H1 (cell line): ENCODE data around the gene CHRNA3. TPM values are rescaled to one million over a fixed set of nuclear protein-coding genes. Genes with fewer than 3 reads are reported as not detected.

ENCODE experiments used
- CTCF ChIA-PET: fragments of 300-600 bp; sonication (Branson Sonifier 250); formaldehyde crosslinking; loops from one replicate; lab custom pipeline; 2021; ENCODE audit not compliant: partially characterized antibody; lab: Charles Lee
- POLR2A ChIA-PET: fragments of 300-600 bp; sonication (Branson Sonifier 250); formaldehyde crosslinking; loops from one replicate; lab custom pipeline; 2021; ENCODE audit warnings: inconsistent platforms; ENCODE audit not compliant: partially characterized antibody; lab: Charles Lee
- DNase-seq, 2 experiments: peaks; one replicate each; pipeline versions ENCODE4 v3.0.0 to v3.0.0-alpha.2; 2010 to 2022; ENCODE audit warnings: low spot score in 2 of 2, low read depth in 1 of 2, mixed read lengths in 1 of 2
- FAIRE-seq: peaks from 2 replicates; lab custom pipeline; 2011; peaks lifted over from hg19 to GRCh38; lab: Jason Lieb, UNC
- H2AFZ ChIP-seq: 2 replicates; pipeline ENCODE4 v1.8.1; 2012; ENCODE audit warnings: low read length, inconsistent platforms
- H2AK5ac ChIP-seq: 2 replicates; pipeline ENCODE4 v1.6.1; 2013; ENCODE audit warnings: low read depth, low read length
- H2BK120ac ChIP-seq: replicated peaks from 2 replicates; pipeline ENCODE3; 2013; ENCODE audit warnings: low read depth, low read length, inconsistent platforms
- H2BK12ac ChIP-seq: 2 replicates; pipeline ENCODE4 v1.6.1; 2013; ENCODE audit warnings: low read depth, low read length
- H2BK15ac ChIP-seq: 2 replicates; pipeline ENCODE4 v1.6.1; 2013; ENCODE audit warnings: low read length
- H2BK20ac ChIP-seq: 2 replicates; pipeline ENCODE4 v1.6.1; 2013; ENCODE audit warnings: low read length
- H2BK5ac ChIP-seq: 2 replicates; pipeline ENCODE4 v1.6.1; 2013; ENCODE audit warnings: low read depth, low read length
- H3K14ac ChIP-seq: 2 replicates; pipeline ENCODE4 v1.6.1; 2013; ENCODE audit warnings: inconsistent platforms; ENCODE audit not compliant: insufficient read length
- H3K18ac ChIP-seq: 2 replicates; pipeline ENCODE4 v1.6.1; 2013; ENCODE audit warnings: low read length; ENCODE audit errors: extremely low read depth
- H3K23ac ChIP-seq: 2 replicates; pipeline ENCODE4 v1.6.1; 2013; ENCODE audit warnings: inconsistent platforms; ENCODE audit not compliant: insufficient read length
- H3K23me2 ChIP-seq: 2 replicates; pipeline ENCODE4 v1.6.1; 2013; ENCODE audit warnings: low read depth, low read length
- H3K27ac ChIP-seq: 2 replicates; pipeline ENCODE4 v1.6.1; 2011; ENCODE audit warnings: low read depth, low read length, inconsistent platforms
- H3K27me3 ChIP-seq, 4 experiments: replicated peaks in 1 of 4; 1 replicate in 1 of 4; 2 replicates in 3 of 4; pipeline versions ENCODE4 v1.6.1 to v1.8.1; 2011 to 2013; ENCODE audit warnings: low read length in 3 of 4, mild to moderate bottlenecking in 3 of 4, inconsistent platforms in 2 of 4, mixed read lengths in 2 of 4, moderate library complexity in 1 of 4; ENCODE audit not compliant: control insufficient read depth in 3 of 4, insufficient read depth in 3 of 4; ENCODE audit errors: extremely low read depth in 1 of 4
- H3K36me3 ChIP-seq, 4 experiments: 2 replicates each; pipeline versions ENCODE4 v1.6.1 to v1.8.1; 2011 to 2013; ENCODE audit warnings: mild to moderate bottlenecking in 4 of 4, low read length in 3 of 4, moderate library complexity in 2 of 4, control low read depth in 1 of 4, inconsistent platforms in 1 of 4; ENCODE audit not compliant: insufficient read depth in 4 of 4, control insufficient read depth in 2 of 4
- H3K4ac ChIP-seq: replicated peaks from 2 replicates; pipeline ENCODE3; 2013; ENCODE audit warnings: low read length, low read depth, mixed read lengths, inconsistent platforms; ENCODE audit not compliant: insufficient read length
- H3K4me1 ChIP-seq, 4 experiments: replicated peaks in 1 of 4; 1 replicate in 1 of 4; 2 replicates in 3 of 4; pipeline versions ENCODE4 v1.6.1 to v1.8.1; 2011 to 2013; ENCODE audit warnings: low read length in 3 of 4, inconsistent platforms in 2 of 4, mixed read lengths in 1 of 4; ENCODE audit not compliant: insufficient read depth in 4 of 4, control insufficient read depth in 3 of 4
- H3K4me2 ChIP-seq, 2 experiments: 2 replicates each; pipeline versions ENCODE4 v1.6.1 to v1.8.1; 2011 to 2013; ENCODE audit warnings: low read depth in 2 of 2, low read length in 2 of 2, control low read depth in 1 of 2, inconsistent platforms in 1 of 2, mild to moderate bottlenecking in 1 of 2; ENCODE audit not compliant: insufficient read depth in 1 of 2
- H3K4me3 ChIP-seq, 4 experiments: fragments of 200-600, 300-600 bp in 1 of 4; sonication (generic), shearing (Covaris generic), sonication (Bioruptor Twin) in 1 of 4; 2 replicates each; pipeline versions ENCODE4 v1.5.1 to v1.8.1; 2011 to 2016; ENCODE audit warnings: low read length in 4 of 4, low read depth in 3 of 4, control low read depth in 2 of 4, inconsistent platforms in 2 of 4, mild to moderate bottlenecking in 2 of 4, mixed read lengths in 1 of 4, moderate library complexity in 1 of 4; ENCODE audit not compliant: insufficient read depth in 2 of 4; ENCODE audit errors: extremely low read depth in 1 of 4
- H3K56ac ChIP-seq: replicated peaks from 2 replicates; pipeline ENCODE3; 2013; ENCODE audit warnings: low read depth, mild to moderate bottlenecking, mixed read lengths, low read length, inconsistent platforms; ENCODE audit not compliant: insufficient read length
- H3K79me1 ChIP-seq: 2 replicates; pipeline ENCODE4 v1.6.1; 2013; ENCODE audit warnings: low read depth, low read length, control low read depth
- H3K79me2 ChIP-seq, 2 experiments: 2 replicates each; pipeline versions ENCODE4 v1.6.1 to v1.8.1; 2012 to 2013; ENCODE audit warnings: low read length in 2 of 2, mild to moderate bottlenecking in 2 of 2, inconsistent platforms in 1 of 2; ENCODE audit not compliant: insufficient read depth in 2 of 2, control insufficient read depth in 1 of 2
- H3K9ac ChIP-seq, 4 experiments: replicated peaks in 1 of 4; 1 replicate in 1 of 4; 2 replicates in 3 of 4; pipeline versions ENCODE4 v1.6.1 to v1.8.1; 2011 to 2013; ENCODE audit warnings: low read depth in 3 of 4, low read length in 3 of 4, control low read depth in 2 of 4, mild to moderate bottlenecking in 2 of 4, moderate library complexity in 2 of 4, inconsistent platforms in 1 of 4; ENCODE audit errors: extremely low read depth in 1 of 4
- H3K9me3 ChIP-seq, 2 experiments: 2 replicates each; pipeline versions ENCODE4 v1.6.1 to v1.8.1; 2012 to 2013; ENCODE audit warnings: mild to moderate bottlenecking in 2 of 2, moderate library complexity in 2 of 2, control low read depth in 1 of 2, inconsistent platforms in 1 of 2, low read depth in 1 of 2, low read length in 1 of 2, mixed read lengths in 1 of 2; ENCODE audit not compliant: insufficient read depth in 2 of 2
- H4K20me1 ChIP-seq, 2 experiments: replicated peaks in 1 of 2; 2 replicates each; pipeline versions ENCODE3 to v1.8.1; 2011 to 2013; ENCODE audit warnings: inconsistent platforms in 2 of 2, low read length in 2 of 2, mild to moderate bottlenecking in 1 of 2; ENCODE audit not compliant: insufficient read depth in 2 of 2, control insufficient read depth in 1 of 2
- H4K5ac ChIP-seq: 2 replicates; pipeline ENCODE4 v1.6.1; 2013; ENCODE audit warnings: low read length, low read depth, mixed read lengths, inconsistent platforms; ENCODE audit not compliant: insufficient read length
- H4K8ac ChIP-seq: 2 replicates; pipeline ENCODE4 v1.8.0; 2013; ENCODE audit warnings: mild to moderate bottlenecking, moderate library complexity, low read length, inconsistent platforms; ENCODE audit not compliant: insufficient read depth; ENCODE audit errors: extremely low read depth
- H4K91ac ChIP-seq: replicated peaks from 2 replicates; pipeline ENCODE3; 2013; ENCODE audit warnings: low read length, mixed read lengths, inconsistent platforms; ENCODE audit not compliant: insufficient read length
- E2F6 ChIP-seq: IDR thresholded peaks from 2 replicates; pipeline ENCODE4 v1.6.1; 2012; ENCODE audit warnings: inconsistent platforms
- JUN ChIP-seq: IDR thresholded peaks from 2 replicates; pipeline ENCODE4 v1.6.1; 2011; ENCODE audit warnings: low read depth, mild to moderate bottlenecking, improper control_type of control experiment, low read length
- YY1 ChIP-seq: IDR thresholded peaks from 2 replicates; pipeline ENCODE4 v1.6.1; 2011; ENCODE audit warnings: low read depth, mild to moderate bottlenecking, low read length
- WGBS, 2 experiments: shearing (Covaris generic) in 1 of 2; methylation state at CpG; one replicate each; pipeline versions ENCODE4 v1.1.6 to v1.1.7; 2013 to 2015; ENCODE audit warnings: low lambda C conversion rate in 2 of 2, mixed read lengths in 2 of 2, inconsistent platforms in 1 of 2, low coverage in 1 of 2, missing lambda C conversion rate in 1 of 2; ENCODE audit not compliant: insufficient replicate concordance in 2 of 2, insufficient coverage in 1 of 2, insufficient read length in 1 of 2; ENCODE audit errors: extremely low coverage in 1 of 2, missing lambda C conversion rate in 1 of 2; 5-methylcytosine and 5-hydroxymethylcytosine counted together
- polyA plus RNA-seq, 7 experiments: library from polyadenylated mRNA; depleted of rRNA in 3 of 7; stranded (reverse) in 5 of 7; unstranded in 2 of 7; fragments of >200 nt in 5 of 7; fragments of 200-250 nt in 2 of 7; gene quantifications; 1 replicate in 5 of 7; 2 replicates in 1 of 7; 4 replicates in 1 of 7; pipeline versions ENCODE4 v1.2.1 to v1.2.3, GENCODE V29; 2011 to 2013; ENCODE audit warnings: missing spikeins in 2 of 7, mixed read lengths in 2 of 7
- total RNA-seq: library from RNA; stranded (reverse); fragmentation: NEBNext Ultra II Directional; extraction: Animal tissue kit (Norgen Biotek cat#: 25700); gene quantifications from 2 replicates; pipeline ENCODE4 v1.2.1, GENCODE V29; 2021

The CHRNA3 gene
- total and polyA plus RNA-seq, 2 of the 8 experiments (the other 6 are each of a cell fraction or from before 2014, with no cell fraction given): 2.1 to 4.7 TPM

- Histone ChIP-seq H3K27ac (no peak overlapping the region), H4K8ac (no peak overlapping the region), H3K79me2 (no peaks in the 10 kb centered on the region), H3K14ac (no peak overlapping the region), H2AFZ (no peak overlapping the region), H3K79me1 (no peaks in the 10 kb centered on the region), H3K36me3 (peaks cover 0 to 3% (median 0%) of the 10 kb centered on the region in 4 experiments; a peak in 1 of 8 replicates), H3K23me2 (no peaks in the 10 kb centered on the region), H3K4ac (no peak overlapping the region), H3K9ac (no peak overlapping the region), H2BK120ac (no peak overlapping the region), H3K4me2 (no peak overlapping the region), H3K4me1 (no peaks in the 10 kb centered on the region), H2BK12ac (no peak overlapping the region), H4K5ac (no peak overlapping the region), H3K18ac (no peak overlapping the region), H3K56ac (no peak overlapping the region), H4K20me1 (no peaks in the 10 kb centered on the region), H3K9me3 (peaks cover 4 to 16% of the 10 kb centered on the region in 2 experiments; a peak in 1 of 4 replicates), H2BK20ac (no peak overlapping the region), H2BK5ac (no peak overlapping the region), H2BK15ac (no peak overlapping the region), H3K27me3 (no peaks in the 10 kb centered on the region), H3K4me3 (no peak overlapping the region), H2AK5ac (no peak overlapping the region), H3K23ac (no peak overlapping the region), H4K91ac (no peak overlapping the region)
- POLR2A ChIA-PET: no interaction called here
- FAIRE-seq (no peak), DNase-seq (no peak)
- TF ChIP-seq YY1 (no peak), E2F6 (no peak), JUN (no peak)
- CTCF ChIA-PET: interaction anchor here (0.6 to 2.6 kb wide), 4 partner anchors 13 to 302 kb away, joined by 3 to 9 read pairs (median 5); no protein-coding TSS in a partner anchor
- WGBS, 2 experiments: 91% methylated on average over 5 of the region's 5 CpGs; no CpG with 5 or more reads in 1 of the 2 experiments
These were observed 15.6 kb downstream of the CHRNA3 start for GRCh38 chr15:78605201-78605600.
